H9 (cell line): ENCODE measurements around the gene DYNC1H1. TPM values are rescaled to one million over a fixed set of nuclear protein-coding genes. Genes with fewer than 3 reads are reported as not detected.

Experiments used
- DNase-seq: peaks from one replicate; pipeline ENCODE4 v3.0.0-alpha.2; 2017
- H2AFZ ChIP-seq: one replicate; pipeline ENCODE4 v1.6.1; 2013; ENCODE audit warnings: mild to moderate bottlenecking, low read length, control low read depth, moderate library complexity
- H2AK5ac ChIP-seq: 2 replicates; pipeline ENCODE4 v1.6.1; 2013; ENCODE audit warnings: low read length, control low read depth, mixed read lengths; ENCODE audit not compliant: insufficient read length
- H2BK120ac ChIP-seq: one replicate; pipeline ENCODE4 v1.6.1; 2013; ENCODE audit warnings: low read depth, mild to moderate bottlenecking, low read length, control low read depth, inconsistent platforms; ENCODE audit not compliant: poor library complexity, severe bottlenecking
- H2BK12ac ChIP-seq: 2 replicates; pipeline ENCODE4 v1.6.1; 2013; ENCODE audit warnings: low read length, control low read depth, mixed read lengths, low read depth; ENCODE audit not compliant: insufficient read length
- H2BK15ac ChIP-seq: 2 replicates; pipeline ENCODE4 v1.6.1; 2013; ENCODE audit warnings: low read depth, low read length, control low read depth
- H2BK20ac ChIP-seq: one replicate; pipeline ENCODE4 v1.6.1; 2013; ENCODE audit warnings: low read depth, mild to moderate bottlenecking, low read length, control low read depth, inconsistent platforms; ENCODE audit not compliant: poor library complexity, severe bottlenecking
- H2BK5ac ChIP-seq: 2 replicates; pipeline ENCODE4 v1.6.1; 2013; ENCODE audit warnings: low read length, control low read depth, mixed read lengths; ENCODE audit not compliant: insufficient read length
- H3K14ac ChIP-seq: 2 replicates; pipeline ENCODE4 v1.6.1; 2013; ENCODE audit warnings: low read length, control low read depth; ENCODE audit not compliant: insufficient read depth
- H3K18ac ChIP-seq: 2 replicates; pipeline ENCODE4 v1.6.1; 2013; ENCODE audit warnings: low read depth, mild to moderate bottlenecking, mixed read lengths, low read length, control low read depth; ENCODE audit not compliant: insufficient read length
- H3K23ac ChIP-seq: 2 replicates; pipeline ENCODE4 v1.6.1; 2013; ENCODE audit warnings: low read length, control low read depth, mixed read lengths, low read depth; ENCODE audit not compliant: insufficient read length
- H3K23me2 ChIP-seq: 2 replicates; pipeline ENCODE4 v1.6.1; 2013; ENCODE audit warnings: low read depth, mild to moderate bottlenecking, mixed read lengths, low read length, control low read depth; ENCODE audit not compliant: insufficient read length, poor library complexity, severe bottlenecking
- H3K27ac ChIP-seq: 2 replicates; pipeline ENCODE4 v1.5.1; 2013; ENCODE audit warnings: low read length, control low read depth, mixed read lengths, low read depth; ENCODE audit not compliant: insufficient read length
- H3K27me3 ChIP-seq: 2 replicates; pipeline ENCODE4 v1.6.1; 2013; ENCODE audit warnings: low read length, control low read depth, inconsistent platforms; ENCODE audit not compliant: insufficient read depth
- H3K4ac ChIP-seq: 2 replicates; pipeline ENCODE4 v1.6.1; 2013; ENCODE audit warnings: low read depth, mild to moderate bottlenecking, control low read depth, inconsistent platforms, low read length, moderate library complexity
- H3K4me1 ChIP-seq: 2 replicates; pipeline ENCODE4 v1.6.1; 2013; ENCODE audit warnings: low read length, control low read depth, inconsistent platforms; ENCODE audit not compliant: insufficient read depth
- H3K4me2 ChIP-seq: 2 replicates; pipeline ENCODE4 v1.6.1; 2013; ENCODE audit warnings: low read length, control low read depth, mixed read lengths; ENCODE audit not compliant: insufficient read length, insufficient read depth
- H3K56ac ChIP-seq: 2 replicates; pipeline ENCODE4 v1.6.1; 2013; ENCODE audit warnings: low read depth, mild to moderate bottlenecking, mixed read lengths, low read length, control low read depth; ENCODE audit not compliant: insufficient read length
- H3K79me1 ChIP-seq: 2 replicates; pipeline ENCODE4 v1.6.1; 2013; ENCODE audit warnings: low read depth, mild to moderate bottlenecking, moderate library complexity, low read length, control low read depth, inconsistent platforms; ENCODE audit not compliant: insufficient read depth, poor library complexity, severe bottlenecking
- H3K79me2 ChIP-seq: 2 replicates; pipeline ENCODE4 v1.6.1; 2013; ENCODE audit warnings: low read length, control low read depth, inconsistent platforms; ENCODE audit not compliant: insufficient read depth
- H3K9ac ChIP-seq: 2 replicates; pipeline ENCODE4 v1.6.1; 2013; ENCODE audit warnings: low read length, control low read depth, mixed read lengths; ENCODE audit not compliant: insufficient read length; ENCODE audit errors: extremely low read depth
- H3K9me3 ChIP-seq: one replicate; pipeline ENCODE4 v1.6.1; 2013; ENCODE audit warnings: low read depth, low read length, inconsistent platforms; ENCODE audit not compliant: control insufficient read depth
- H3T11ph ChIP-seq: one replicate; pipeline ENCODE4 v1.6.1; 2013; ENCODE audit warnings: mild to moderate bottlenecking, low read length, control low read depth, inconsistent platforms
- H4K20me1 ChIP-seq: one replicate; pipeline ENCODE4 v1.6.1; 2013; ENCODE audit not compliant: control insufficient read depth, insufficient read length, insufficient read depth
- H4K5ac ChIP-seq: 2 replicates; pipeline ENCODE4 v1.6.1; 2013; ENCODE audit warnings: low read depth, mild to moderate bottlenecking, mixed read lengths, low read length, control low read depth; ENCODE audit not compliant: insufficient read length
- H4K8ac ChIP-seq: replicated peaks from 2 replicates; pipeline ENCODE4 v1.6.1; 2013; ENCODE audit warnings: low read length, control low read depth, mixed read lengths, low read depth; ENCODE audit not compliant: insufficient read length
- H4K91ac ChIP-seq: 2 replicates; pipeline ENCODE4 v1.6.1; 2013; ENCODE audit warnings: low read depth, mild to moderate bottlenecking, moderate library complexity, mixed read lengths, low read length, control low read depth; ENCODE audit not compliant: insufficient read length
- H3K27ac Mint-ChIP-seq, 3 experiments: 2 replicates in 2 of 3; 3 replicates in 1 of 3; pipeline ENCODE4 v1.8.0; 2020 to 2021; ENCODE audit warnings: mixed read lengths in 3 of 3, mild to moderate bottlenecking in 1 of 3, moderate library complexity in 1 of 3
- H3K27me3 Mint-ChIP-seq: 2 replicates; pipeline ENCODE4 v1.8.0; 2021; ENCODE audit warnings: low read depth, mild to moderate bottlenecking, moderate library complexity, mixed read lengths
- H3K36me3 Mint-ChIP-seq, 3 experiments: 2 replicates in 2 of 3; 3 replicates in 1 of 3; pipeline ENCODE4 v1.8.0; 2020 to 2021; ENCODE audit warnings: low read depth in 3 of 3, mixed read lengths in 3 of 3; ENCODE audit not compliant: insufficient read depth in 1 of 3
- H3K4me1 Mint-ChIP-seq, 2 experiments: 2 replicates each; pipeline ENCODE4 v1.8.0; 2020; ENCODE audit warnings: mixed read lengths in 2 of 2
- H3K4me3 Mint-ChIP-seq, 2 experiments: 2 replicates in 1 of 2; 3 replicates in 1 of 2; pipeline ENCODE4 v1.8.0; 2020 to 2021; ENCODE audit warnings: mild to moderate bottlenecking in 2 of 2, mixed read lengths in 2 of 2, moderate library complexity in 1 of 2
- H3K9me3 Mint-ChIP-seq, 2 experiments: 2 replicates in 1 of 2; 3 replicates in 1 of 2; pipeline ENCODE4 v1.8.0; 2020; ENCODE audit warnings: mild to moderate bottlenecking in 2 of 2, mixed read lengths in 2 of 2, moderate library complexity in 1 of 2
- WGBS: extraction: QIAGEN DNeasy Blood & Tissue Kit; methylation state at CpG from one replicate; pipeline ENCODE4 v1.1.7; 2013; ENCODE audit warnings: missing lambda C conversion rate, low lambda C conversion rate, mixed read lengths; ENCODE audit not compliant: insufficient read length; ENCODE audit errors: extremely low coverage; 5-methylcytosine and 5-hydroxymethylcytosine counted together
- total RNA-seq: library from RNA; stranded (reverse); gene quantifications from 2 replicates; pipeline ENCODE4 v1.2.1, GENCODE V29; 2021
- TF ChIP-seq, protein P1 (sequence below): fragments of 200-600 bp; sonication (generic); conservative IDR thresholded peaks from 3 replicates; pipeline ENCODE4 v1.8.0; 2021; ENCODE audit warnings: antibody characterized with exemption, mild to moderate bottlenecking

Gene DYNC1H1
- total RNA-seq, 1 experiment from 2014 or later, result 359 TPM

GRCh38 chr14:101957406-101958234 is 6.8 kb upstream of the DYNC1H1 start:
- H3K79me1 ChIP-seq, result no peaks in the 10 kb centered on the region
- H3K9me3 ChIP-seq, result no peaks in the 10 kb centered on the region
- no peak for DNase-seq
- H3K27ac ChIP-seq, result no peak overlapping the region
- no peak overlapping the region for H3K18ac ChIP-seq
- H3K79me2 ChIP-seq, result no peaks in the 10 kb centered on the region
- no peak overlapping the region for H2AK5ac ChIP-seq
- Mint-ChIP-seq H3K27me3 (peaks cover 28% of the 10 kb centered on the region), H3K4me1 (peaks cover 7 to 12% of the 10 kb centered on the region in 2 experiments), H3K36me3 (no peaks in the 10 kb centered on the region), H3K4me3 (no peak overlapping the region), H3K9me3 (no peaks in the 10 kb centered on the region; a peak in 1 of 5 replicates), H3K27ac (no peak overlapping the region)
- H3K23me2 ChIP-seq, result no peaks in the 10 kb centered on the region
- H3K27me3 ChIP-seq, result peaks cover 2% of the 10 kb centered on the region; the same call in 1 of the 2 replicates
- no peak overlapping the region for H2BK12ac ChIP-seq
- no peaks in the 10 kb centered on the region for H3K4me1 ChIP-seq
- no peak overlapping the region for H4K91ac ChIP-seq
- H2BK15ac ChIP-seq, result no peak overlapping the region
- no peak overlapping the region for H3T11ph ChIP-seq
- no peak overlapping the region for H4K5ac ChIP-seq
- H2BK20ac ChIP-seq, result no peak overlapping the region
- no peak overlapping the region for H4K8ac ChIP-seq
- H3K4me2 ChIP-seq, result no peak overlapping the region
- no peak overlapping the region for H3K9ac ChIP-seq
- no peak overlapping the region for H3K4ac ChIP-seq
- no CpG with 5 or more reads among the region's 13 CpGs for WGBS
- H3K56ac ChIP-seq, result no peak overlapping the region
- H4K20me1 ChIP-seq, result no peaks in the 10 kb centered on the region
- no peak overlapping the region for H2BK120ac ChIP-seq
- no peak overlapping the region for H3K23ac ChIP-seq
- H3K14ac ChIP-seq, result no peak overlapping the region
- no peak overlapping the region for H2BK5ac ChIP-seq
- H2AFZ ChIP-seq, result no peak overlapping the region
- TF ChIP-seq, protein P1, sequence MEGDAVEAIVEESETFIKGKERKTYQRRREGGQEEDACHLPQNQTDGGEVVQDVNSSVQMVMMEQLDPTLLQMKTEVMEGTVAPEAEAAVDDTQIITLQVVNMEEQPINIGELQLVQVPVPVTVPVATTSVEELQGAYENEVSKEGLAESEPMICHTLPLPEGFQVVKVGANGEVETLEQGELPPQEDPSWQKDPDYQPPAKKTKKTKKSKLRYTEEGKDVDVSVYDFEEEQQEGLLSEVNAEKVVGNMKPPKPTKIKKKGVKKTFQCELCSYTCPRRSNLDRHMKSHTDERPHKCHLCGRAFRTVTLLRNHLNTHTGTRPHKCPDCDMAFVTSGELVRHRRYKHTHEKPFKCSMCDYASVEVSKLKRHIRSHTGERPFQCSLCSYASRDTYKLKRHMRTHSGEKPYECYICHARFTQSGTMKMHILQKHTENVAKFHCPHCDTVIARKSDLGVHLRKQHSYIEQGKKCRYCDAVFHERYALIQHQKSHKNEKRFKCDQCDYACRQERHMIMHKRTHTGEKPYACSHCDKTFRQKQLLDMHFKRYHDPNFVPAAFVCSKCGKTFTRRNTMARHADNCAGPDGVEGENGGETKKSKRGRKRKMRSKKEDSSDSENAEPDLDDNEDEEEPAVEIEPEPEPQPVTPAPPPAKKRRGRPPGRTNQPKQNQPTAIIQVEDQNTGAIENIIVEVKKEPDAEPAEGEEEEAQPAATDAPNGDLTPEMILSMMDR, result no peak
